Natural killer cell treated with Interleukin-12 subunit alpha and Interleukin-12 subunit beta and Interleukin-15 and Interleukin-18, amount 100 ng/mL, for 72 hours (primary cell): ENCODE data around the gene SLC18A3. TPM values are rescaled to one million over a fixed set of nuclear protein-coding genes. Genes with fewer than 3 reads are reported as not detected.

Source experiments
- ATAC-seq, 2 donors: fragments of 150-1000 bp; cut with Tn5 transposase in 1 of 2; sonication (Bioruptor Pico), chemical (Tn5 transposase) in 1 of 2; 2 replicates each; pipeline ENCODE4 v1.10.0; 2021
- DNase-seq: peaks from one replicate; pipeline ENCODE4 v3.0.0; 2022; ENCODE audit warnings: low spot score
- H3K27ac Mint-ChIP-seq, 2 donors: 1 replicate in 1 of 2; 2 replicates in 1 of 2; pipeline ENCODE4 v1.8.0; 2022; ENCODE audit warnings: mixed read lengths in 2 of 2, mild to moderate bottlenecking in 1 of 2, moderate library complexity in 1 of 2
- H3K27me3 Mint-ChIP-seq, 2 donors: 1 replicate in 1 of 2; 2 replicates in 1 of 2; pipeline ENCODE4 v1.8.0; 2022; ENCODE audit warnings: mixed read lengths in 2 of 2
- H3K36me3 Mint-ChIP-seq: one replicate; pipeline ENCODE4 v1.8.0; 2022; ENCODE audit warnings: mixed read lengths
- H3K4me1 Mint-ChIP-seq, 2 donors: 1 replicate in 1 of 2; 2 replicates in 1 of 2; pipeline ENCODE4 v1.8.0; 2022; ENCODE audit warnings: low read depth in 2 of 2, mixed read lengths in 2 of 2, mild to moderate bottlenecking in 1 of 2
- H3K4me3 Mint-ChIP-seq: one replicate; pipeline ENCODE4 v1.8.0; 2022; ENCODE audit warnings: mixed read lengths
- H3K9me3 Mint-ChIP-seq: 2 replicates; pipeline ENCODE4 v1.8.0; 2022; ENCODE audit warnings: mixed read lengths
- total RNA-seq, 2 donors: library from RNA; stranded (reverse); gene quantifications; one replicate each; pipeline ENCODE4 v1.2.3, GENCODE V29; 2022

The SLC18A3 gene
- total RNA-seq, 2 donors from 2014 or later, result not detected

GRCh38 chr10:49634069-49634660 lies 24.1 kb downstream of the SLC18A3 start:
- Mint-ChIP-seq H3K27ac (no peak overlapping the region), H3K9me3 (no peaks in the 10 kb centered on the region), H3K36me3 (no peaks in the 10 kb centered on the region), H3K4me1 (no peaks in the 10 kb centered on the region), H3K27me3 (peaks cover 17 to 25% of the 10 kb centered on the region in 2 donors), H3K4me3 (no peak overlapping the region)
- DNase-seq, result no peak
- peak in 1 of 2 donors; percentile 29 for ATAC-seq

DNA sequence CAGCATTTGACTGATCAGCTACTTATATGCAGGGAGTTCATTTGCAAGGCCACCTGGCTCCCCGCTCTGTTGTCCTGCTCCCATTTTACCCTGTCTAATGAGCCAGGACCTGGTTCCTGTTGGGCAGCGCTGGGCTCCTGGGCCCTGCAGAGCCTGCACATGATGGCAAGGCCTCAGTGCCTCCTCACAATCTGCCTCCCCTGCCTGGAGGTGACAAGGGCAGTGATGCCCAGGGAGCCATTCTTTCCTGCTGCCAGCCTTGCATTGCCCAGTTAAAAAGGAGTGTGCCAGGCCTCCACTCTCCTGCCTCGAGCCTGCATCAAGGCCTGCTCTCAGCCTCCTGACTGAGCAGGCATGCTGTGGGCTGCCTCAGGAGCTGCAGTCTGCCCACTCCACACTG lies 32.2 kb downstream of the SLC18A3 start:
- ATAC-seq (no peak), DNase-seq (no peak)
- Mint-ChIP-seq H3K9me3 (no peaks in the 10 kb centered on the region), H3K4me1 (no peaks in the 10 kb centered on the region), H3K4me3 (no peak overlapping the region), H3K27me3 (peaks cover 27 to 38% of the 10 kb centered on the region in 2 donors), H3K36me3 (no peaks in the 10 kb centered on the region), H3K27ac (no peak overlapping the region)

DNA sequence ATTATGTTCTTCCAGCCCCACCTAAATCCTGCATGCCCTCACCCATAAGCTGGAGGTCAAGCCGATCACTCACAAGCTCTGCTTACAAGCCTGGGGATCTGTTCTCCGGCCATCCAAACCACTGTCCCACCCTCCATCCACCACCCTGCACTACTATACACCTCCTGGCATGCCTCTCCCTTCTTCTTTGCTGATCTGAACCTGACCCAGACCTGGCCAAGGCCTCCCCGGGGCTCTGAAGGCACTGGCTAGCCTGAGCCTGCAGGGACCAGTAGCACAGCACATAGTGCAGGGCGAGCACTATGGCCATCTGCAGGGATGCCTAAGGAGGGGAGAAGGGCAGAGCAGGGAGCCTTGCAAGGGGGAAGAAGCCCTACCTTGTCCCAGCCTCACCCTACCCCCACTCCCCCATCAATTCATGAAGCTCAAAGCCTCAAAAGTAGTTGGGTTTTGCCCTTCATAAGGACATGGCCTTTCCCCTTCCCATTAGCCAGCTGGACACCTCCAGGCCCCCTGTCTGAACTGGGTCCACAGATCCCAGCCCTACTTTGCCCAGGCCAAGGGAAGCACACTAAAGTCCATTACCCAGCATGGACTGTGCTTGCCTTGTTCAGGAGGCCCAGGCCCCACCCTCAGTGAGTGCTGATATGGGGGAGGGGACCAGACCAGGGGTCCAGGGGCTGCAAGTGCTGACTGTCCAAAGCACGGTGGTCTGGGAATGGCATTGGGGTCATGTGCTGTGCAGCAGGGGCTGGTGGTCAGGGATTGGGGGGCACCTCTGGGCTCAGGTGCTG lies 33.3 kb downstream of the SLC18A3 start:
- H3K4me1 Mint-ChIP-seq, result no peaks in the 10 kb centered on the region
- peaks cover 20 to 33% of the 10 kb centered on the region in 2 donors for H3K27me3 Mint-ChIP-seq
- ATAC-seq, result no peak

GRCh38 chr10:49644035-49644646 lies 34.0 kb downstream of the SLC18A3 start:
- H3K36me3 Mint-ChIP-seq, result no peaks in the 10 kb centered on the region
- peaks cover 0 to under 1% of the 10 kb centered on the region in 2 donors for H3K4me1 Mint-ChIP-seq
- no peaks in the 10 kb centered on the region for H3K9me3 Mint-ChIP-seq
- no peak for DNase-seq
- no peak overlapping the region for H3K27ac Mint-ChIP-seq
- ATAC-seq, result no peak
- H3K4me3 Mint-ChIP-seq, result no peak overlapping the region
- peaks cover 20 to 30% of the 10 kb centered on the region in 2 donors for H3K27me3 Mint-ChIP-seq

More for the DNA sequence above, 33.3 kb downstream of the SLC18A3 start:
- no peak overlapping the region for H3K27ac Mint-ChIP-seq
- no peaks in the 10 kb centered on the region for H3K9me3 Mint-ChIP-seq
- no peak for DNase-seq
- no peak overlapping the region for H3K4me3 Mint-ChIP-seq
- H3K36me3 Mint-ChIP-seq, result no peaks in the 10 kb centered on the region

DNA sequence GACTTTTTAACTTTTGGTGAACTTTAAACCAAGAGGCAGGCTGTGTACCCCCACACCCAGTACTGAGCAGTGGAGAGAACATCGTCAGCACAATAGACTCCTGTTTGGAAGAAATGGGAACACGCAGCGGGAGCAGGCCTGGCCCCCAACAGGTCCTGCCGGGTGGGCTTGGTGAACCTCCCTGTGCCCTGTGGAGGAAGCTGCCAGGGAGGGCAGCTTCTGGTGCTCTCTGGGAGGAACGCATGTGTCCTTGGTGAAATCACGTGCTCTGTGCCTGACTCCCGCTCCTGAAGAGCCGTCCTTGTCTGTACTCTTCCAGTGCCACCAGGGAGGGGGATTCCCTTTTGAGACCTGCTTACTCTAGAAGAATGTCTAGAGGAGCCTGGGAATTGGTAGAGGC lies 35.3 kb downstream of the SLC18A3 start:
- H3K27ac Mint-ChIP-seq, result no peak overlapping the region
- peaks cover 17 to 20% of the 10 kb centered on the region in 2 donors for H3K27me3 Mint-ChIP-seq
- no peak overlapping the region for H3K4me3 Mint-ChIP-seq
- H3K9me3 Mint-ChIP-seq, result no peaks in the 10 kb centered on the region
- H3K4me1 Mint-ChIP-seq, result peaks cover 0 to 3% of the 10 kb centered on the region in 2 donors
- H3K36me3 Mint-ChIP-seq, result no peaks in the 10 kb centered on the region
- no peak for ATAC-seq
- no peak for DNase-seq

GRCh38 chr10:49645871-49646870 lies 36.1 kb downstream of the SLC18A3 start:
- Mint-ChIP-seq H3K9me3 (no peaks in the 10 kb centered on the region), H3K4me1 (peaks cover 0 to 3% of the 10 kb centered on the region in 2 donors), H3K4me3 (no peak overlapping the region), H3K27me3 (peaks cover 12 to 15% of the 10 kb centered on the region in 2 donors), H3K27ac (no peak overlapping the region), H3K36me3 (no peaks in the 10 kb centered on the region)
- ATAC-seq (peak in 1 of 2 donors; percentile 51), DNase-seq (no peak)

DNA sequence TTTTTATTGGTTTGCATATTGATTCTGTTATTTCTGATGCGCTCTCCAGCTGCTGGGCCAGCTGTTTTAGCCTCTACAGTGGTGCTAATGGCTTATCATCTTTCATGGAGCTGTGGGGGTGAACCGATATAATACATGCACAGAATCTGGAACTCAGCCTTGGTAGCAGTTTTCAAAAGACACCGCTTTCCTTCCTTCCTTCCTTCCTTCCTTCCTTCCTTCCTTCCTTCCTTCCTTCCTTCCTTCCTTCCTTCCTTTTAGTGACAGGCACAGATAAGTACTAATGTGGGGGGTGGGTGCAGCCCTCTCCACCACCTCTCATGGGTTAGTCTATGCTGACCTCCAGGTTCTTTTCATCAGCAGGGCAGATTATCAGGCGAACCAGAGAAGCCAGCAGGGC lies 37.4 kb downstream of the SLC18A3 start:
- peaks cover 0 to 3% of the 10 kb centered on the region in 2 donors for H3K4me1 Mint-ChIP-seq

GRCh38 chr10:49647985-49648795 lies 38.1 kb downstream of the SLC18A3 start:
- ATAC-seq, result no peak
- DNase-seq, result no peak
- H3K27ac Mint-ChIP-seq, result no peak overlapping the region
- peaks cover 10 to 16% of the 10 kb centered on the region in 2 donors for H3K27me3 Mint-ChIP-seq
- no peaks in the 10 kb centered on the region for H3K9me3 Mint-ChIP-seq
- no peaks in the 10 kb centered on the region for H3K36me3 Mint-ChIP-seq
- H3K4me1 Mint-ChIP-seq, result peaks cover 0 to 3% of the 10 kb centered on the region in 2 donors
- no peak overlapping the region for H3K4me3 Mint-ChIP-seq

More for the DNA sequence above, 37.4 kb downstream of the SLC18A3 start:
- Mint-ChIP-seq H3K9me3 (no peaks in the 10 kb centered on the region), H3K36me3 (no peaks in the 10 kb centered on the region), H3K4me3 (no peak overlapping the region), H3K27ac (no peak overlapping the region), H3K27me3 (peaks cover 9 to 10% of the 10 kb centered on the region in 2 donors)
- DNase-seq (no peak), ATAC-seq (no peak)

DNA sequence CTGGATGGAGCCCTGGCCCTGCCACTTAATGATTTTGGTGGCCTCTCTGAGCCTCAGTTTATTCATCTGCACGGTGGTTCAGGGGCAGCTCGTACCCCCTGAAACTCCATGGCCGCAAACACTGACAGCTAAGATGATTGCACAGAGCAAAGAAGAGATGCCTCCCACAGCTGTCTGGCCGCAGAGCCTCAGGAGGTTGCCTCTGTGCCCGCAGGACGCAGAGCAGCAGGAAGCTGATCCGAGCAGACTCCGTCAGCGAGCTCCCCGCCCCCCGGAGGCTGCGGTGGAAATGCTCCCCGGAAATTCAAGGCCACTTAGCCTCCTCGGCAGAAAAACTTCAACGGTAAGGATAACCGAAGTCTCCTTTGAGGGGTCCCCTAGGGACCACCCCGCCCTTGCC lies 39.2 kb downstream of the SLC18A3 start:
- peak in 1 of 2 donors; percentile 21 for ATAC-seq
- H3K27me3 Mint-ChIP-seq, result peaks cover 7 to 17% of the 10 kb centered on the region in 2 donors
- no peak overlapping the region for H3K27ac Mint-ChIP-seq
- no peak for DNase-seq
- no peak overlapping the region for H3K4me3 Mint-ChIP-seq
- H3K4me1 Mint-ChIP-seq, result peaks cover 0 to 3% of the 10 kb centered on the region in 2 donors
- H3K36me3 Mint-ChIP-seq, result no peaks in the 10 kb centered on the region
- no peaks in the 10 kb centered on the region for H3K9me3 Mint-ChIP-seq

DNA sequence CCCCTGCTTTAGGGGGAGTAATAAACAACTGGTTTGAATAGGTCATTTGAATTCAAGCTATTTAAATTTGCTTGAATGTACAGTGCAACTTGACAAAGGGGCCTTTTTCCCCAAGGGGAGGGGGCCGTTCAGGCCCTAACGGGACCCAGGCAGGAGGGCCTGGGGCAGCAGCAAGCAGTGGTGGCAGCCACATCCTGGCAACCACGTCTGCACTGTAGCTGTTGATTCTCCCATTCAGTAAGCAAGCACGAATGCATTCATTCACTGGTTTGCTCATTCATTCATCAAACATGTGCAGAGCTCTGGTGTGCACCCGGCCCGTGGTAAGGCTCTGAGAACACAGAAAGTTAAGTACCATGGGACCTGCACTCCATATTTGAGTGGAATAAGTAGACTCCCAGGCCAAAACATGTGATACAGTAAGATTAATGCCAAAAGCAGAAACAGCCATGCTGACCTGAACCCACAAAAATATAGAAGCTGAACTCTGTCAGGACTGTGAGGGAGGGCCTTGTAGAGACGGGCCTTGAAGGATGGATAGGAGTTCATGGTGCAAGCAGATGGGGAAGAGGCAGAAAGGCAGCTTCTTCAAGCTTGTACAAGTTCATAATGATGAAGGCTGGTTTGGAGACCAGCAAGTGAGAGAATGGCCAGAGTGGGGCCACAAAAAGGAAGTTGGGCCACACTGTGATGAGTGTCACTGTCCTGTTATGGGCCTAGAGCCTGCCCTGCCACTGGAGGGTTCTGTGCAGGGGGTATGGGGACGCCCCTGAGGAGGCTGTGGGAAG lies 40.0 kb downstream of the SLC18A3 start:
- Mint-ChIP-seq H3K27ac (no peak overlapping the region), H3K36me3 (no peaks in the 10 kb centered on the region), H3K4me3 (no peak overlapping the region), H3K9me3 (no peaks in the 10 kb centered on the region), H3K27me3 (peaks cover 3 to 17% of the 10 kb centered on the region in 2 donors), H3K4me1 (peaks cover 0 to 3% of the 10 kb centered on the region in 2 donors)
- no peak for DNase-seq
- ATAC-seq, result no peak

DNA sequence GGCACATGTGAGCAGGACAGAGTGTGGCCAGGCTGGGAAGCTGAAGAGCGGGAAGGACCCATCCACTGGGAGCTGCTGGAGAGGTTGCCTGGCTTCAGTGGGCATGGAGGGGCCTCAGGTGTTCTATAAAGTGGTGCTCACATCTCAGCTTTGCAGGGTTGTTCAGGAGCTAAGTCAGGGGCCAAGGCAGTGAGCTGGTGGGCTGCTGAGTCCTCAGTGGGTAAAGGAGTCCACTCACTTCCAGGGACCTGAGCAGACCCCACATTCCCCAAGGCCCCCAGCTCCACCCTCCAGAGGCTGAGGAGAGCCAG lies 40.6 kb downstream of the SLC18A3 start:
- H3K9me3 Mint-ChIP-seq, result no peaks in the 10 kb centered on the region
- peaks cover 0 to 3% of the 10 kb centered on the region in 2 donors for H3K4me1 Mint-ChIP-seq
- H3K36me3 Mint-ChIP-seq, result no peaks in the 10 kb centered on the region
- DNase-seq (no peak), ATAC-seq (no peak)
- no peak overlapping the region for H3K27ac Mint-ChIP-seq
- H3K4me3 Mint-ChIP-seq, result no peak overlapping the region
- peaks cover 4 to 17% of the 10 kb centered on the region in 2 donors for H3K27me3 Mint-ChIP-seq
